ENCODE measurements around the gene MOSPD3. TPM values are rescaled to one million over a fixed set of nuclear protein-coding genes. Genes with fewer than 3 reads are reported as not detected.
"Not testable (repeated sequence)": the region's sequence is repeated elsewhere in the genome, so short reads cannot be mapped to it uniquely, and the experiment has no call there.

Gene MOSPD3
- total RNA-seq, 1 donor from 2014 or later = 11.0 TPM

DNA sequence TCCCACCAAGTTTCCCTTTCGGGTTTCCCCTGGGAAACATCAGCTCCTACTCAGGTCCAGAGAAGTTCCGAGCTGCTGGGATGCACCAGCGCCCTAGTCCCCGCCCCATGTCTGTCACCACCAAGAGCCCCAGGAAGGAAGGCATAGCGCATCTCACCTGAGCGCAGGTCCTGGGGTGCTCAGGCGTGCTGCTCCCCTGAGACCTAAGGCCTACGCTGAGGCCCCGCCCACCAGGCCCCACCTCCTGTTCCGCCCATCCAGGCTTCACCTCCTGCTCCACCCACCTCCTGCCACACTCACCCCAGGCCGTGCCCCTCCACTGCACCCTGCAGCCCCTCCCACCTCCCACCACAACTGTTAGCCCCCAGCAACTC is 30.2 kb downstream of the MOSPD3 start:
- no peak for DNase-seq (ENCODE audit: low spot score in 2 of 2)
- intact Hi-C loops (cut with DNase I) = no loop called here
- no peaks in the 10 kb centered on the region for H3K9me3 ChIP-seq
- no peaks in the 10 kb centered on the region for H3K36me3 ChIP-seq
- H3K4me1 ChIP-seq = no peaks in the 10 kb centered on the region
- TF ChIP-seq, protein P1, sequence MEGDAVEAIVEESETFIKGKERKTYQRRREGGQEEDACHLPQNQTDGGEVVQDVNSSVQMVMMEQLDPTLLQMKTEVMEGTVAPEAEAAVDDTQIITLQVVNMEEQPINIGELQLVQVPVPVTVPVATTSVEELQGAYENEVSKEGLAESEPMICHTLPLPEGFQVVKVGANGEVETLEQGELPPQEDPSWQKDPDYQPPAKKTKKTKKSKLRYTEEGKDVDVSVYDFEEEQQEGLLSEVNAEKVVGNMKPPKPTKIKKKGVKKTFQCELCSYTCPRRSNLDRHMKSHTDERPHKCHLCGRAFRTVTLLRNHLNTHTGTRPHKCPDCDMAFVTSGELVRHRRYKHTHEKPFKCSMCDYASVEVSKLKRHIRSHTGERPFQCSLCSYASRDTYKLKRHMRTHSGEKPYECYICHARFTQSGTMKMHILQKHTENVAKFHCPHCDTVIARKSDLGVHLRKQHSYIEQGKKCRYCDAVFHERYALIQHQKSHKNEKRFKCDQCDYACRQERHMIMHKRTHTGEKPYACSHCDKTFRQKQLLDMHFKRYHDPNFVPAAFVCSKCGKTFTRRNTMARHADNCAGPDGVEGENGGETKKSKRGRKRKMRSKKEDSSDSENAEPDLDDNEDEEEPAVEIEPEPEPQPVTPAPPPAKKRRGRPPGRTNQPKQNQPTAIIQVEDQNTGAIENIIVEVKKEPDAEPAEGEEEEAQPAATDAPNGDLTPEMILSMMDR (IDR thresholded peaks at IDR 0.05) = no peak
- no peak overlapping the region for H3K27ac ChIP-seq
- H3K27me3 ChIP-seq = no peaks in the 10 kb centered on the region
- no peak overlapping the region for H3K4me3 ChIP-seq

DNA sequence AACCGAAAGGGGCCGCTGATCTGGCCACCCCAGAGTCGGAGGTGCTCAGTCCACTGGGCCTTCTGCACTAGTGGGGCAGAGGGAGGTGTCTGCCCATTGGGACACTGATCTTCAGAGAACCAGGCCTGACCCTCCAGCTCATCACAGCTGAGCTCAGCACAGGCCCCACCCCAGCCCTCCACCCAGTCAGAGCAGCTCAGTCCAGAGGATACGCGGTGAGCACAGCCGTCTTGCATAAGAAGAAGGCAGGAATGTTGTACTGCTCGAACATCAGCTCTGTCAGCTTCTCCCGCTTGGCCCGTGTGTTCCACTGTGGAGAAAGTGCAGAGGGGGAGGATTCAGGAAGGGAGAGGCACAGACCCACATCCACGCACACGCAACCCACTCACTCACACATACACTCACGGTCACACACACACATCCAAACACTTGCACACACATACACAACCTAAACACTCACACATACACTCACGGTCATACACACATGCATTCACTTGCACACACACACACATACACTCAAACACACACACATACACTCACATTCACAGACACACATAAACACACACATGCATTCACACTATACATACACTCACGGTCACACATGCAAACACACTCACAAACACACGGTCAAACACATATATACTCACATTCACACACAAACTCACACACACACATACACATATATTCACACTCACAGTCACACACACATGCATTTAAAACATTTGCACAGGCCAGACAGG is 37.7 kb downstream of the MOSPD3 start:
- no peak for DNase-seq (ENCODE audit: low spot score in 2 of 2)
- Histone ChIP-seq H3K27ac (no peak overlapping the region), H3K4me3 (no peak overlapping the region), H3K36me3 (no peaks in the 10 kb centered on the region), H3K9me3 (no peaks in the 10 kb centered on the region), H3K27me3 (peaks cover 6% of the 10 kb centered on the region), H3K4me1 (no peaks in the 10 kb centered on the region)
- TF ChIP-seq, protein P1 (IDR thresholded peaks at IDR 0.05) = no peak
- intact Hi-C loops (cut with DNase I) = no loop called here

DNA sequence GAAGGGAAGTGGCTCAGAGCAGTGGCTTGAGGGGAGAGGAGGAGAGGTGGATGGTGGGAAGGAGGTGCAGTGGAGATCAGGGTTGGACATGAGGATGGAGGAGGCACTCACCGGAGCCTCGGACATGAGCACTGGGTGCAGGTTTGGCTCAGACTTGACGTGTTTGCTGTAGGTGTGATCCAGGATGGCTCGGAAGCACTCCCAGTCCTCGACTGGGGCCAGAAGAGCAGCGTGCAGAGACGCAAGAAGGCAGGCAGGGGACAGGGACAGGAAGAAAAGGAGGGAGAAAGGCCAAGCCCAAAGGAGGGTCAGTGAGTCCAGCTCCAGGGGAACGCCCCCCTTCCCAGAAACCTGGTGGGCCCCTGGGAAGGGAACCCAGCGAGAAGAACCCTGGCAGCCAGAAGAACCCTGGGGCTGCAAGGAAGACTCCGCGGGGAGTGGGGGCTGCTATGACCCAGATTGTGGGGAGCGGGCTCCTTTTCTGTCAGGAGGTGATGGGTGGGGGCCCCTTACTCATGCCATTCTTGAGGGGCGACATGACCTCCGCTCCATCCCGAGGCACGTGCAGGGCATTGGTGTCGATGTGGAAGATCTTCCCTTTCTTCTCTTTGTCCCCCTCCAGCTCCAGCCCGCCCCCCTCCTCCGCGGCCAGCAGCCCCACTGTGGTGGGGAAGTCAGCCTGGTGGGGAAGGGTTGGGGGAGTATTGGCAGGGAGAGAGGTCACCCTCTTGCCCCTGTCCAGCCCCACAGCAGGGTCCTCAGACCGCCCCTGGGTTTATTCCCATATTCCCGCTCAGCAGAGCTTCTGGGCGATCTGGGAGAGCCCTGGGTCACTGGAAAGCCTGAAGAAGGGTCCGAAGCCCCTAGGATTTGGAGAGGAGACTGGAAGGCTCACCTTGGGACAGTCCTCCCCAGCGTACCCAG is 42.8 kb downstream of the MOSPD3 start:
- no peak overlapping the region for H3K4me3 ChIP-seq
- no peak for DNase-seq (ENCODE audit: low spot score in 2 of 2)
- TF ChIP-seq, protein P1 (IDR thresholded peaks at IDR 0.05) = no peak
- no peaks in the 10 kb centered on the region for H3K9me3 ChIP-seq
- peaks cover 15% of the 10 kb centered on the region for H3K27me3 ChIP-seq
- H3K4me1 ChIP-seq = no peaks in the 10 kb centered on the region
- intact Hi-C loops (cut with DNase I) = no loop called here
- no peak overlapping the region for H3K27ac ChIP-seq
- H3K36me3 ChIP-seq = no peaks in the 10 kb centered on the region

DNA sequence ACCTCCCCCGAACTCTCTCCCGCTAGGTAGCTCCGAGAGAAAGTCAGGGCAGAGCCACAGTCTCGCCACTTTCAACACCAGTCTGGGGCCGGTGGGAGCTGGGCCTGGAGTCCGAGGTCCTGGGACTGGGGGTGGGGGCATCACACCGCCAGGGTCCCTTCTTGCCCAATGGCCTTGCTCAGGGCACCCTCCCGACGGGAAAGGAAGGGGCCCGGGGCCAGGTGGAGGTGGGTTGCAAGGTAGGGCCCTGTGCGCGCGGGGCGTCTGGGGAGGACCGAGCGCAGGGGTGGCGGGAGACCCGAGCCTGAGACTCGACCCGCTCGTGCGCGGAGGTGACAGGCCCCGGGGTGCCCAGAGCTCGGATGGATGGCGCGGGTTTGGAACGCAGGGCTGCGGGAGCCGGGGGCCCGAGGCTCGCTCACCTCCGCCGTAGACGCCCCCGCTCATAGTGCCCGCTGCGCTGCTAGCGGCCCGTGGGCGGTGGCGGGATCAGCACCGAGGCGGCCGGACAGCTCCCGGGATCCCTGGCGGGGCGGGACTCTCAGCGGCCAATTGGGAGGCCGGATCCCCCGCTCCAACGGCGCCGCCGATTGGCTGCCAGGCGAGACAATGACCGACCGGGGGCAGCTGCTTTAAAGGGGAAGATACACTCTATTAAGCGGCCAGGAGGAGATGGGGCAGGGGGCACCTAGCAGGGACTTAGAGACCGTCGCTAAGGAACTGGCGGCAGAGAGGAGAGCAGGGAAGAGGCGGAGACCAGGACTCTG is 43.8 kb downstream of the MOSPD3 start, which contains the start of gene ACTL6B:
ACTL6B (minus strand) TSS at position 541 of the 767 bp plus-strand sequence; CDS start at position 447, 94 bp downstream.
- no peaks in the 10 kb centered on the region for H3K9me3 ChIP-seq
- H3K4me3 ChIP-seq = no peak within 1 kb of the TSS
- H3K27ac ChIP-seq = no peak within 1 kb of the TSS
- TF ChIP-seq, protein P1 (IDR thresholded peaks at IDR 0.05) = no peak
- intact Hi-C loops (cut with DNase I) = no loop called here
- H3K36me3 ChIP-seq = no peaks in the 10 kb centered on the region
- DNase-seq (ENCODE audit: low spot score in 2 of 2) = no peak
- no peaks in the 10 kb centered on the region for H3K4me1 ChIP-seq
- H3K27me3 ChIP-seq = peaks cover 15% of the 10 kb centered on the region

DNA sequence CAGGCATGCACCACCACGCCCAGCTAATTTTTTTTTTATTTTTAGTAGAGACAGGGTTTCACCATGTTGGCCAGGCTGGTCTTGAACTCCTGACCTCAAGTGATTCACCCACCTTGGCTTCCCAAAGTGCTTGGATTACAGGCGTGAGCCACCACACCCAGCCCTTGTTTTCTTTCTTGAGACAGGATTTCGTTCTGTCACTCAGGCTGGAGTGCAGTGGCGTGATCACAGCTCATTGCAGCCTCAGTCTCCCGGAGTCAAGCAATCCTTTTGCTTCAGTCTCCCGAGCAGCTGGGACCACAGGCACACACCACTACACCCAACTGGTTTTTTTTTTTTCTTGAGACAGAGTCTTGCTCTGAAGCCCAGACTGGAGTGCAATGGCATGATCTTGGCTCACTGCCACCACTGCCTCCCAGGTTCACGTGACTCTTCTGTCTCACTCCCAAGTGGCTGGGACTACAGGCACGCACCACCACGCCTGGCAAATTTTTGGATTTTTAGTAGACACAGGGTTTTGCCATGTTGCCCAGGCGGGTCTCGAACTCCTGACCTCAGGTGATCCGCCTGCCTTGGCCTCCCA is 49.9 kb downstream of the MOSPD3 start:
- H3K9me3 ChIP-seq; H3K4me3 ChIP-seq; DNase-seq (ENCODE audit: low spot score in 2 of 2); H3K27me3 ChIP-seq; intact Hi-C loops (cut with DNase I); H3K27ac ChIP-seq; H3K36me3 ChIP-seq; H3K4me1 ChIP-seq: not testable (repeated sequence)

Other genes starting within 250 kb of the MOSPD3 start
- gene PILRA, start 239.1 kb upstream of the MOSPD3 start, total RNA-seq = 25.8 TPM
- not detected for gene ZCWPW1, start 183.8 kb upstream of the MOSPD3 start, total RNA-seq
- 32.9 TPM for gene MEPCE, start 182.7 kb upstream of the MOSPD3 start, total RNA-seq
- gene PPP1R35, start 176.0 kb upstream of the MOSPD3 start, total RNA-seq = 35.2 TPM
- gene SPACDR, start 148.3 kb upstream of the MOSPD3 start, total RNA-seq = not detected
- gene TSC22D4, start 133.3 kb upstream of the MOSPD3 start, total RNA-seq = 68.2 TPM
- gene NYAP1, start 128.6 kb upstream of the MOSPD3 start, total RNA-seq = 0.96 TPM
- 30.0 TPM for gene AGFG2, start 73.3 kb upstream of the MOSPD3 start, total RNA-seq
- 11.8 TPM for gene SAP25, start 38.6 kb upstream of the MOSPD3 start, total RNA-seq
- 113 TPM for gene LRCH4, start 26.4 kb upstream of the MOSPD3 start, total RNA-seq
- not detected for gene FBXO24, start 26.2 kb upstream of the MOSPD3 start, total RNA-seq
- gene PCOLCE, start 10.2 kb upstream of the MOSPD3 start, total RNA-seq = 124 TPM
- not detected for gene TFR2, start 29.0 kb downstream of the MOSPD3 start, total RNA-seq
- not detected for gene ACTL6B, start 43.9 kb downstream of the MOSPD3 start, total RNA-seq
- 500 TPM for gene GNB2, start 61.2 kb downstream of the MOSPD3 start, total RNA-seq
- gene GIGYF1, start 81.7 kb downstream of the MOSPD3 start, total RNA-seq = 31.1 TPM
- gene POP7, start 93.6 kb downstream of the MOSPD3 start, total RNA-seq = 44.0 TPM
- gene EPO, start 107.9 kb downstream of the MOSPD3 start, total RNA-seq = not detected
- not detected for gene ZAN, start 121.1 kb downstream of the MOSPD3 start, total RNA-seq
- gene EPHB4, start 215.0 kb downstream of the MOSPD3 start, total RNA-seq = 144 TPM
- 19.4 TPM for gene SLC12A9, start 240.2 kb downstream of the MOSPD3 start, total RNA-seq

All from ascending aorta (tissue), 2 donors.